Measurements from ENCODE around the gene SNTA1. TPM values are rescaled to one million over a fixed set of nuclear protein-coding genes. Genes with fewer than 3 reads are reported as not detected.

The SNTA1 gene
- polyA plus RNA-seq, 1 donor (not counting 4 experiments of a cell fraction or from before 2014, with no cell fraction given), result 3.6 TPM

GRCh38 chr20:33474963-33475362 is 31.4 kb upstream of the SNTA1 start:
- DNase-seq (ENCODE audit: low read depth, low spot score), result no peak
- Histone ChIP-seq H3K36me3 (ENCODE audit: control insufficient read depth in 2 of 2, extremely low read depth in 1 of 2, insufficient read depth in 2 of 2, low read length in 2 of 2) (no peaks in the 10 kb centered on the region), H2AFZ (ENCODE audit: control insufficient read depth, low read length) (no peak overlapping the region), H3K27ac (ENCODE audit: control insufficient read depth, insufficient read depth, low read length) (no peak overlapping the region), H3K9ac (ENCODE audit: control insufficient read depth, extremely low read depth, insufficient read depth, low read length) (no peak overlapping the region), H3K4me3 (ENCODE audit: control insufficient read depth in 2 of 3, extremely low read depth in 1 of 3, insufficient read depth in 2 of 3, low read depth in 1 of 3, low read length in 3 of 3) (no peak overlapping the region), H3K9me3 (ENCODE audit: control insufficient read depth, low read depth, low read length) (no peaks in the 10 kb centered on the region), H3K4me1 (ENCODE audit: control insufficient read depth, extremely low read depth, insufficient read depth, low read length) (no peaks in the 10 kb centered on the region), H4K20me1 (ENCODE audit: control insufficient read depth, extremely low read depth, insufficient read depth, low read length) (no peaks in the 10 kb centered on the region), H3K27me3 (ENCODE audit: control insufficient read depth, extremely low read depth, insufficient read depth, low read length) (no peaks in the 10 kb centered on the region), H3K4me2 (ENCODE audit: control insufficient read depth, extremely low read depth, insufficient read depth, low read depth, low read length) (no peak overlapping the region), H3K79me2 (ENCODE audit: control insufficient read depth, insufficient read depth, low read length) (no peaks in the 10 kb centered on the region), H3K9me1 (ENCODE audit: control insufficient read depth, extremely low read depth, insufficient read depth, low read length) (no peaks in the 10 kb centered on the region)
- no peak for FAIRE-seq
- TF ChIP-seq EZH2 (IDR thresholded peaks at IDR 0.05; ENCODE audit: low read length), result no peak
- TF ChIP-seq CTCF (optimal IDR thresholded peaks at IDR 0.05 in 1 of 3, IDR thresholded peaks at IDR 0.05 in 1 of 3, conservative IDR thresholded peaks at IDR 0.05 in 1 of 3; ENCODE audit: extremely low read depth in 1 of 3, insufficient read depth in 2 of 3, low read length in 3 of 3), result no peak
- dilution Hi-C loops (cut with MboI; ENCODE audit: extremely low pct_ligation_motif_present, low sequenced_read_pairs), result no loop called here

- no peak for FAIRE-seq
These were observed 30.7 kb upstream of the SNTA1 start for GRCh38 chr20:33474097-33474873.

More at GRCh38 chr20:33474097-33474873, 30.7 kb upstream of the SNTA1 start:
- H3K27ac ChIP-seq (ENCODE audit: control insufficient read depth, insufficient read depth, low read length), result no peak overlapping the region
- no peaks in the 10 kb centered on the region for H3K9me3 ChIP-seq (ENCODE audit: control insufficient read depth, low read depth, low read length)
- H2AFZ ChIP-seq (ENCODE audit: control insufficient read depth, low read length), result no peak overlapping the region
- no peak for DNase-seq (ENCODE audit: low read depth, low spot score)
- dilution Hi-C loops (cut with MboI; ENCODE audit: extremely low pct_ligation_motif_present, low sequenced_read_pairs), result no loop called here
- H3K4me1 ChIP-seq (ENCODE audit: control insufficient read depth, extremely low read depth, insufficient read depth, low read length), result no peaks in the 10 kb centered on the region
- H3K9me1 ChIP-seq (ENCODE audit: control insufficient read depth, extremely low read depth, insufficient read depth, low read length), result no peaks in the 10 kb centered on the region
- no peak overlapping the region for H3K4me3 ChIP-seq (ENCODE audit: control insufficient read depth in 2 of 3, extremely low read depth in 1 of 3, insufficient read depth in 2 of 3, low read depth in 1 of 3, low read length in 3 of 3)
- no peaks in the 10 kb centered on the region for H3K36me3 ChIP-seq (ENCODE audit: control insufficient read depth in 2 of 2, extremely low read depth in 1 of 2, insufficient read depth in 2 of 2, low read length in 2 of 2)
- TF ChIP-seq EZH2 (IDR thresholded peaks at IDR 0.05; ENCODE audit: low read length) (no peak), CTCF (optimal IDR thresholded peaks at IDR 0.05 in 1 of 3, IDR thresholded peaks at IDR 0.05 in 1 of 3, conservative IDR thresholded peaks at IDR 0.05 in 1 of 3; ENCODE audit: extremely low read depth in 1 of 3, insufficient read depth in 2 of 3, low read length in 3 of 3) (no peak)
- H3K9ac ChIP-seq (ENCODE audit: control insufficient read depth, extremely low read depth, insufficient read depth, low read length), result no peak overlapping the region
- no peaks in the 10 kb centered on the region for H4K20me1 ChIP-seq (ENCODE audit: control insufficient read depth, extremely low read depth, insufficient read depth, low read length)
- H3K79me2 ChIP-seq (ENCODE audit: control insufficient read depth, insufficient read depth, low read length), result no peaks in the 10 kb centered on the region
- H3K4me2 ChIP-seq (ENCODE audit: control insufficient read depth, extremely low read depth, insufficient read depth, low read depth, low read length), result no peak overlapping the region
- no peaks in the 10 kb centered on the region for H3K27me3 ChIP-seq (ENCODE audit: control insufficient read depth, extremely low read depth, insufficient read depth, low read length)
